WTC11 (cell line): ENCODE measurements around the gene CCDC180. TPM values are rescaled to one million over a fixed set of nuclear protein-coding genes. Genes with fewer than 3 reads are reported as not detected.

Experiments used
- ATAC-seq: fragments of 200-7000 bp; cut with Tn5 transposase; 2 replicates; pipeline ENCODE4 v1.10.0; 2021; ENCODE audit warnings: mild to moderate bottlenecking, moderate library complexity
- CTCF ChIA-PET: fragments of 300-600 bp; sonication (Branson Sonifier 250); formaldehyde crosslinking; loops from one replicate; lab custom pipeline; 2021; ENCODE audit warnings: antibody characterized with exemption; lab: Charles Lee
- POLR2A ChIA-PET: fragments of 350-600 bp; sonication (Branson Sonifier 250); formaldehyde crosslinking; loops from one replicate; lab custom pipeline; 2021; ENCODE audit warnings: antibody characterized with exemption; lab: Charles Lee
- DNase-seq: peaks from one replicate; pipeline ENCODE4 v3.0.0; 2021; ENCODE audit warnings: low spot score
- H3K27ac Mint-ChIP-seq: 2 replicates; pipeline ENCODE4 v1.8.0; 2021; ENCODE audit warnings: mixed read lengths
- H3K27me3 Mint-ChIP-seq: 2 replicates; pipeline ENCODE4 v1.8.0; 2021; ENCODE audit warnings: low read depth, mild to moderate bottlenecking, moderate library complexity, mixed read lengths
- H3K36me3 Mint-ChIP-seq: 2 replicates; pipeline ENCODE4 v1.8.0; 2021; ENCODE audit warnings: mixed read lengths
- H3K4me1 Mint-ChIP-seq: 2 replicates; pipeline ENCODE4 v1.8.0; 2022; ENCODE audit warnings: mixed read lengths
- H3K4me3 Mint-ChIP-seq: 2 replicates; pipeline ENCODE4 v1.8.0; 2021; ENCODE audit warnings: mild to moderate bottlenecking, moderate library complexity, mixed read lengths
- H3K9me3 Mint-ChIP-seq: 2 replicates; pipeline ENCODE4 v1.8.0; 2021; ENCODE audit warnings: mixed read lengths
- ATF6 ChIP-seq: sonication (generic); formaldehyde crosslinking; IDR thresholded peaks from 2 replicates; pipeline ENCODE4 v1.8.1; 2023; ENCODE audit warnings: mild to moderate bottlenecking, missing genetic modification reagents
- EMX1 ChIP-seq: fragments of 250-450 bp; sonication (Bioruptor Pico); IDR thresholded peaks from 2 replicates; pipeline ENCODE4 v1.8.0; 2021; ENCODE audit warnings: mild to moderate bottlenecking
- ERG ChIP-seq: fragments of 250-450 bp; sonication (Bioruptor Pico); IDR thresholded peaks from 2 replicates; pipeline ENCODE4 v1.8.0; 2021; ENCODE audit warnings: mild to moderate bottlenecking
- ESRRA ChIP-seq: sonication (generic); formaldehyde crosslinking; IDR thresholded peaks from 2 replicates; pipeline ENCODE4 v1.8.1; 2022; ENCODE audit warnings: mild to moderate bottlenecking, missing genetic modification reagents, borderline replicate concordance
- ETV6 ChIP-seq: sonication (generic); formaldehyde crosslinking; IDR thresholded peaks from 2 replicates; pipeline ENCODE4 v1.8.1; 2022; ENCODE audit warnings: mild to moderate bottlenecking, missing genetic modification reagents
- FOXP4 ChIP-seq: sonication (generic); formaldehyde crosslinking; IDR thresholded peaks from 2 replicates; pipeline ENCODE4 v1.8.0; 2022; ENCODE audit warnings: mild to moderate bottlenecking, missing genetic modification reagents
- GTF2I ChIP-seq: fragments of 250-450 bp; sonication (Bioruptor Pico); conservative IDR thresholded peaks from 2 replicates; pipeline ENCODE4 v1.4.0; 2021; ENCODE audit warnings: mild to moderate bottlenecking
- HMGA2 ChIP-seq: fragments of 250-450 bp; sonication (Bioruptor Pico); IDR thresholded peaks from 2 replicates; pipeline ENCODE4 v1.4.0; 2021; ENCODE audit warnings: mild to moderate bottlenecking, moderate library complexity
- JUN ChIP-seq: sonication (generic); formaldehyde crosslinking; IDR thresholded peaks from 2 replicates; pipeline ENCODE4 v1.8.0; 2023; ENCODE audit warnings: mild to moderate bottlenecking, missing genetic modification reagents
- MLX ChIP-seq: sonication (generic); formaldehyde crosslinking; IDR thresholded peaks from 2 replicates; pipeline ENCODE4 v1.8.1; 2023; ENCODE audit warnings: mild to moderate bottlenecking, missing genetic modification reagents, moderate library complexity
- NFYB ChIP-seq: sonication (generic); formaldehyde crosslinking; conservative IDR thresholded peaks from 2 replicates; pipeline ENCODE4 v1.8.0; 2022; ENCODE audit warnings: low read depth, missing genetic modification reagents
- NR3C1 ChIP-seq: sonication (generic); formaldehyde crosslinking; conservative IDR thresholded peaks from 2 replicates; pipeline ENCODE4 v1.8.1; 2023; ENCODE audit warnings: low read depth, mild to moderate bottlenecking, missing genetic modification reagents
- PREB ChIP-seq: sonication (generic); formaldehyde crosslinking; IDR thresholded peaks from 2 replicates; pipeline ENCODE4 v1.8.1; 2022; ENCODE audit warnings: mild to moderate bottlenecking, missing genetic modification reagents, moderate library complexity, borderline replicate concordance
- PRRX2 ChIP-seq: fragments of 250-450 bp; sonication (Bioruptor Pico); IDR thresholded peaks from 2 replicates; pipeline ENCODE4 v1.8.0; 2021; ENCODE audit warnings: mild to moderate bottlenecking
- SMAD4 ChIP-seq: sonication (generic); formaldehyde crosslinking; IDR thresholded peaks from 2 replicates; pipeline ENCODE4 v1.8.0; 2022; ENCODE audit warnings: mild to moderate bottlenecking, missing genetic modification reagents
- ZMAT4 ChIP-seq: fragments of 250-450 bp; sonication (Bioruptor Pico); IDR thresholded peaks from 2 replicates; pipeline ENCODE4 v1.9.0; 2021; ENCODE audit warnings: mild to moderate bottlenecking
- ZNF121 ChIP-seq: sonication (generic); formaldehyde crosslinking; IDR thresholded peaks from 2 replicates; pipeline ENCODE4 v1.8.0; 2023; ENCODE audit warnings: missing genetic modification reagents
- ZNF317 ChIP-seq: sonication (generic); formaldehyde crosslinking; IDR thresholded peaks from 2 replicates; pipeline ENCODE4 v1.8.1; 2023; ENCODE audit warnings: low read depth, mild to moderate bottlenecking, moderate library complexity, missing genetic modification reagents, borderline replicate concordance
- ZNF396 ChIP-seq: fragments of 250-450 bp; sonication (Bioruptor Pico); IDR thresholded peaks from 2 replicates; pipeline ENCODE4 v1.8.0; 2021; ENCODE audit warnings: mild to moderate bottlenecking, moderate library complexity, borderline replicate concordance
- ZNF425 ChIP-seq: fragments of 250-450 bp; sonication (Bioruptor Pico); conservative IDR thresholded peaks from 2 replicates; pipeline ENCODE4 v1.9.0; 2021; ENCODE audit warnings: mild to moderate bottlenecking
- ZNF671 ChIP-seq: fragments of 250-450 bp; sonication (Bioruptor Pico); IDR thresholded peaks from 2 replicates; pipeline ENCODE4 v1.8.0; 2021; ENCODE audit warnings: mild to moderate bottlenecking
- total RNA-seq: library from RNA; stranded (reverse); gene quantifications from 3 replicates; pipeline ENCODE4 v1.2.3, GENCODE V29; 2021

The CCDC180 gene
- total RNA-seq, 1 experiment from 2014 or later, result 6.5 TPM

- DNase-seq, result no peak
- no peak overlapping the region for H3K4me3 Mint-ChIP-seq
- CTCF ChIA-PET, result no interaction called here
- TF ChIP-seq HMGA2 (no peak), ZNF396 (CRISPR knock-in tag) (no peak), ZNF671 (CRISPR knock-in tag) (no peak)
- TF ChIP-seq, all 79 proteins: peak for 0
- Mint-ChIP-seq H3K4me1 (peaks cover 17% of the 10 kb centered on the region), H3K36me3 (peaks cover 65% of the 10 kb centered on the region), H3K27me3 (no peaks in the 10 kb centered on the region), H3K27ac (no peak overlapping the region), H3K9me3 (peaks cover 14% of the 10 kb centered on the region)
- POLR2A ChIA-PET, result no interaction called here
- no peak for ATAC-seq
Measured at GRCh38 chr9:97280755-97281330, 26.6 kb upstream of the CCDC180 start.

- H3K36me3 Mint-ChIP-seq, result peaks cover 76% of the 10 kb centered on the region
- peaks cover 20% of the 10 kb centered on the region for H3K9me3 Mint-ChIP-seq
- ChIA-PET POLR2A (no interaction called here), CTCF (interaction anchor here (0.8 kb wide), 1 partner anchor 12 kb away, joined by 3 read pairs; no protein-coding TSS in a partner anchor)
- no peak for TF ChIP-seq GTF2I (CRISPR knock-in tag)
- TF ChIP-seq ZNF121 (CRISPR knock-in tag), result peak; percentile 76
- no peak for TF ChIP-seq NFYB (CRISPR knock-in tag)
- no peak for TF ChIP-seq PRRX2 (CRISPR knock-in tag)
- no peak for TF ChIP-seq PREB (CRISPR knock-in tag)
- no peak for TF ChIP-seq SMAD4
- H3K4me1 Mint-ChIP-seq, result no peaks in the 10 kb centered on the region
- H3K27me3 Mint-ChIP-seq, result no peaks in the 10 kb centered on the region
- DNase-seq, result no peak
- H3K27ac Mint-ChIP-seq, result no peak overlapping the region
- no peak overlapping the region for H3K4me3 Mint-ChIP-seq
- ATAC-seq, result no peak
Measured at GRCh38 chr9:97283768-97284167, 23.7 kb upstream of the CCDC180 start.

GRCh38 chr9:97284798-97285197 is 22.7 kb upstream of the CCDC180 start:
- ATAC-seq, result no peak
- no peak overlapping the region for H3K4me3 Mint-ChIP-seq
- ChIA-PET POLR2A (no interaction called here), CTCF (no interaction called here)
- peaks cover 74% of the 10 kb centered on the region for H3K36me3 Mint-ChIP-seq
- no peak overlapping the region for H3K27ac Mint-ChIP-seq
- DNase-seq, result no peak
- H3K4me1 Mint-ChIP-seq, result no peaks in the 10 kb centered on the region
- no peaks in the 10 kb centered on the region for H3K27me3 Mint-ChIP-seq
- no peak for TF ChIP-seq NR3C1 (CRISPR knock-in tag)
- TF ChIP-seq ZNF317 (CRISPR knock-in tag), result no peak
- no peak for TF ChIP-seq EMX1
- no peak for TF ChIP-seq ETV6 (CRISPR knock-in tag)
- TF ChIP-seq FOXP4 (CRISPR knock-in tag), result no peak
- peaks cover 20% of the 10 kb centered on the region for H3K9me3 Mint-ChIP-seq

- CTCF ChIA-PET, result no interaction called here
- ATAC-seq (no peak), DNase-seq (no peak)
- POLR2A ChIA-PET, result no interaction called here
- Mint-ChIP-seq H3K9me3 (0 out of 2 replicates have a peak, but pooled peaks cover under 1% of the 10 kb centered on the region), H3K27ac (no peak overlapping the region), H3K27me3 (no peaks in the 10 kb centered on the region), H3K4me1 (peaks cover 5% of the 10 kb centered on the region; the same call in 1 of the 2 replicates), H3K36me3 (peaks cover 24% of the 10 kb centered on the region), H3K4me3 (no peak overlapping the region)
- no peak for TF ChIP-seq JUN (CRISPR knock-in tag)
- no peak for TF ChIP-seq ZNF425
- no peak for TF ChIP-seq ZMAT4
- no peak for TF ChIP-seq MLX (CRISPR knock-in tag)
- TF ChIP-seq ESRRA (CRISPR knock-in tag), result no peak
- TF ChIP-seq ERG (CRISPR knock-in tag), result no peak
- TF ChIP-seq ATF6 (CRISPR knock-in tag), result no peak
Measured at GRCh38 chr9:97292200-97292599, 15.3 kb upstream of the CCDC180 start.
